Measurements from ENCODE around the gene PARP11. TPM values are rescaled to one million over a fixed set of nuclear protein-coding genes. Genes with fewer than 3 reads are reported as not detected.
A peak's percentile ranks its signal among the peaks of the same experiment; 100 is the strongest.

PARP11 gene
- total RNA-seq, 1 experiment from 2014 or later = 8.0 TPM

GRCh38 chr12:3772380-3772779 lies 100.8 kb downstream of the PARP11 start:
- Mint-ChIP-seq H3K27ac (no peak overlapping the region), H3K4me3 (no peak overlapping the region), H3K4me1 (peaks cover 10% of the 10 kb centered on the region; the same call in 1 of the 2 replicates), H3K27me3 (ENCODE audit: low read depth) (no peaks in the 10 kb centered on the region; the same call in 1 of the 2 replicates), H3K36me3 (no peaks in the 10 kb centered on the region), H3K9me3 (peaks cover 10% of the 10 kb centered on the region; the same call in 1 of the 2 replicates)
- no peak for DNase-seq (ENCODE audit: low spot score)
- no peak for ATAC-seq
- CTCF ChIA-PET = interaction anchor here (0.6 to 2.6 kb wide), 7 partner anchors 19 to 565 kb away, joined by 3 to 17 read pairs (median 5); partner anchors contain the start of gene CRACR2A
- POLR2A ChIA-PET = no interaction called here
- TF ChIP-seq ZNF232 (CRISPR knock-in tag; IDR thresholded peaks at IDR 0.05) (no peak), ZNF671 (CRISPR knock-in tag; IDR thresholded peaks at IDR 0.05) (no peak), HMGA2 (CRISPR knock-in tag; IDR thresholded peaks at IDR 0.05) (no peak), ZNF219 (CRISPR knock-in tag; IDR thresholded peaks at IDR 0.05; ENCODE audit: borderline replicate concordance) (no peak), MXD4 (CRISPR knock-in tag; IDR thresholded peaks at IDR 0.05; ENCODE audit: borderline replicate concordance) (no peak), SMAD4 (CRISPR knock-in tag; IDR thresholded peaks at IDR 0.05) (no peak), ZBTB43 (CRISPR knock-in tag; IDR thresholded peaks at IDR 0.05) (no peak), NR2C2 (CRISPR knock-in tag; IDR thresholded peaks at IDR 0.05) (no peak), ZNF423 (CRISPR knock-in tag; IDR thresholded peaks at IDR 0.05) (no peak), ZNF138 (CRISPR knock-in tag; conservative IDR thresholded peaks at IDR 0.05) (no peak), NFE2L1 (CRISPR knock-in tag; IDR thresholded peaks at IDR 0.05) (no peak)
- TF ChIP-seq, protein P1, sequence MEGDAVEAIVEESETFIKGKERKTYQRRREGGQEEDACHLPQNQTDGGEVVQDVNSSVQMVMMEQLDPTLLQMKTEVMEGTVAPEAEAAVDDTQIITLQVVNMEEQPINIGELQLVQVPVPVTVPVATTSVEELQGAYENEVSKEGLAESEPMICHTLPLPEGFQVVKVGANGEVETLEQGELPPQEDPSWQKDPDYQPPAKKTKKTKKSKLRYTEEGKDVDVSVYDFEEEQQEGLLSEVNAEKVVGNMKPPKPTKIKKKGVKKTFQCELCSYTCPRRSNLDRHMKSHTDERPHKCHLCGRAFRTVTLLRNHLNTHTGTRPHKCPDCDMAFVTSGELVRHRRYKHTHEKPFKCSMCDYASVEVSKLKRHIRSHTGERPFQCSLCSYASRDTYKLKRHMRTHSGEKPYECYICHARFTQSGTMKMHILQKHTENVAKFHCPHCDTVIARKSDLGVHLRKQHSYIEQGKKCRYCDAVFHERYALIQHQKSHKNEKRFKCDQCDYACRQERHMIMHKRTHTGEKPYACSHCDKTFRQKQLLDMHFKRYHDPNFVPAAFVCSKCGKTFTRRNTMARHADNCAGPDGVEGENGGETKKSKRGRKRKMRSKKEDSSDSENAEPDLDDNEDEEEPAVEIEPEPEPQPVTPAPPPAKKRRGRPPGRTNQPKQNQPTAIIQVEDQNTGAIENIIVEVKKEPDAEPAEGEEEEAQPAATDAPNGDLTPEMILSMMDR (IDR thresholded peaks at IDR 0.05) = no peak
- TF ChIP-seq, protein P2, sequence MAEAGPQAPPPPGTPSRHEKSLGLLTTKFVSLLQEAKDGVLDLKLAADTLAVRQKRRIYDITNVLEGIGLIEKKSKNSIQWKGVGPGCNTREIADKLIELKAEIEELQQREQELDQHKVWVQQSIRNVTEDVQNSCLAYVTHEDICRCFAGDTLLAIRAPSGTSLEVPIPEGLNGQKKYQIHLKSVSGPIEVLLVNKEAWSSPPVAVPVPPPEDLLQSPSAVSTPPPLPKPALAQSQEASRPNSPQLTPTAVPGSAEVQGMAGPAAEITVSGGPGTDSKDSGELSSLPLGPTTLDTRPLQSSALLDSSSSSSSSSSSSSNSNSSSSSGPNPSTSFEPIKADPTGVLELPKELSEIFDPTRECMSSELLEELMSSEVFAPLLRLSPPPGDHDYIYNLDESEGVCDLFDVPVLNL (CRISPR knock-in tag; IDR thresholded peaks at IDR 0.05; ENCODE audit: borderline replicate concordance, low read depth) = no peak
- TF ChIP-seq, protein P3, sequence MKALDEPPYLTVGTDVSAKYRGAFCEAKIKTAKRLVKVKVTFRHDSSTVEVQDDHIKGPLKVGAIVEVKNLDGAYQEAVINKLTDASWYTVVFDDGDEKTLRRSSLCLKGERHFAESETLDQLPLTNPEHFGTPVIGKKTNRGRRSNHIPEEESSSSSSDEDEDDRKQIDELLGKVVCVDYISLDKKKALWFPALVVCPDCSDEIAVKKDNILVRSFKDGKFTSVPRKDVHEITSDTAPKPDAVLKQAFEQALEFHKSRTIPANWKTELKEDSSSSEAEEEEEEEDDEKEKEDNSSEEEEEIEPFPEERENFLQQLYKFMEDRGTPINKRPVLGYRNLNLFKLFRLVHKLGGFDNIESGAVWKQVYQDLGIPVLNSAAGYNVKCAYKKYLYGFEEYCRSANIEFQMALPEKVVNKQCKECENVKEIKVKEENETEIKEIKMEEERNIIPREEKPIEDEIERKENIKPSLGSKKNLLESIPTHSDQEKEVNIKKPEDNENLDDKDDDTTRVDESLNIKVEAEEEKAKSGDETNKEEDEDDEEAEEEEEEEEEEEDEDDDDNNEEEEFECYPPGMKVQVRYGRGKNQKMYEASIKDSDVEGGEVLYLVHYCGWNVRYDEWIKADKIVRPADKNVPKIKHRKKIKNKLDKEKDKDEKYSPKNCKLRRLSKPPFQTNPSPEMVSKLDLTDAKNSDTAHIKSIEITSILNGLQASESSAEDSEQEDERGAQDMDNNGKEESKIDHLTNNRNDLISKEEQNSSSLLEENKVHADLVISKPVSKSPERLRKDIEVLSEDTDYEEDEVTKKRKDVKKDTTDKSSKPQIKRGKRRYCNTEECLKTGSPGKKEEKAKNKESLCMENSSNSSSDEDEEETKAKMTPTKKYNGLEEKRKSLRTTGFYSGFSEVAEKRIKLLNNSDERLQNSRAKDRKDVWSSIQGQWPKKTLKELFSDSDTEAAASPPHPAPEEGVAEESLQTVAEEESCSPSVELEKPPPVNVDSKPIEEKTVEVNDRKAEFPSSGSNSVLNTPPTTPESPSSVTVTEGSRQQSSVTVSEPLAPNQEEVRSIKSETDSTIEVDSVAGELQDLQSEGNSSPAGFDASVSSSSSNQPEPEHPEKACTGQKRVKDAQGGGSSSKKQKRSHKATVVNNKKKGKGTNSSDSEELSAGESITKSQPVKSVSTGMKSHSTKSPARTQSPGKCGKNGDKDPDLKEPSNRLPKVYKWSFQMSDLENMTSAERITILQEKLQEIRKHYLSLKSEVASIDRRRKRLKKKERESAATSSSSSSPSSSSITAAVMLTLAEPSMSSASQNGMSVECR (CRISPR knock-in tag; IDR thresholded peaks at IDR 0.05; ENCODE audit: borderline replicate concordance) = no peak

DNA sequence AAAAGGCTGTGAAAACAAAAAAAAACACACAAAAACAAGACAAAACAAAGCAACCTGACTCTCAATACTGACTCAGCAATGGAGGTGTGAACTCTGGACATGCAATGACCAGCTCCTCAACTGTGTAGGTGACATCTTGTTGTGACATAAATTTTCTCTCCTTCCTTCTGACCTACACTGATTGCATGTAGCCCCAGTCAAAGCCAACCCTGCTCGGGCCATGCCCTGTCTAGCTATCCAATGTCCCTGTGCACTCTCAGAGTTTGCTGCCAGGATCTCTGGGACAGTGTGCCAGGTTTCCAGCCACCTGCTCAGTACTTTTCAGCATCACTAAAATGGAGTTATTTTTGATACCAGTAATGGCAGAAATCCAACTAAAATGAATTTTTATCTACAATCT lies 101.3 kb downstream of the PARP11 start:
- Mint-ChIP-seq H3K4me3 (no peak overlapping the region), H3K9me3 (peaks cover 10% of the 10 kb centered on the region; the same call in 1 of the 2 replicates), H3K36me3 (no peaks in the 10 kb centered on the region), H3K27ac (0 out of 2 replicates have a peak overlapping the region, but pooled peaks have one; percentile 10), H3K4me1 (peaks cover 10% of the 10 kb centered on the region; the same call in 1 of the 2 replicates), H3K27me3 (ENCODE audit: low read depth) (no peaks in the 10 kb centered on the region; the same call in 1 of the 2 replicates)
- ATAC-seq (no peak), DNase-seq (ENCODE audit: low spot score) (no peak)
- ChIA-PET CTCF (interaction anchor here (1.1 to 2.6 kb wide), 6 partner anchors 19 to 473 kb away, joined by 4 to 17 read pairs (median 5); partner anchors contain the start of gene CRACR2A), POLR2A (no interaction called here)
- TF ChIP-seq CREB1 (CRISPR knock-in tag; IDR thresholded peaks at IDR 0.05) (no peak), MXD4 (CRISPR knock-in tag; IDR thresholded peaks at IDR 0.05; ENCODE audit: borderline replicate concordance) (no peak), SOX15 (CRISPR knock-in tag; IDR thresholded peaks at IDR 0.05) (no peak), AFF4 (CRISPR knock-in tag; IDR thresholded peaks at IDR 0.05; ENCODE audit: borderline replicate concordance) (no peak), ZNF512 (CRISPR knock-in tag; IDR thresholded peaks at IDR 0.05; ENCODE audit: borderline replicate concordance) (no peak)
- TF ChIP-seq, protein P4, sequence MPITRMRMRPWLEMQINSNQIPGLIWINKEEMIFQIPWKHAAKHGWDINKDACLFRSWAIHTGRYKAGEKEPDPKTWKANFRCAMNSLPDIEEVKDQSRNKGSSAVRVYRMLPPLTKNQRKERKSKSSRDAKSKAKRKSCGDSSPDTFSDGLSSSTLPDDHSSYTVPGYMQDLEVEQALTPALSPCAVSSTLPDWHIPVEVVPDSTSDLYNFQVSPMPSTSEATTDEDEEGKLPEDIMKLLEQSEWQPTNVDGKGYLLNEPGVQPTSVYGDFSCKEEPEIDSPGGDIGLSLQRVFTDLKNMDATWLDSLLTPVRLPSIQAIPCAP (CRISPR knock-in tag; IDR thresholded peaks at IDR 0.05) = no peak

Measured in WTC11 (cell line).